NCI-H146 (cell line): ENCODE measurements around the gene NUP214.
"Not testable (repeated sequence)": the region's sequence is repeated elsewhere in the genome, so short reads cannot be mapped to it uniquely, and the experiment has no call there.

Source experiments
- DNase-seq: peaks from one replicate; lab custom pipeline; 2025; lab: John Stamatoyannopoulos, UW

NUP214 gene

GRCh38 chr9:131259916-131260597, 134.7 kb downstream of the NUP214 start:
- no peak for DNase-seq

- DNase-seq: no peak
Observed at GRCh38 chr9:131260751-131261452, 135.5 kb downstream of the NUP214 start.

- DNase-seq: no peak
Observed at GRCh38 chr9:131262327-131263032, 137.1 kb downstream of the NUP214 start.

GRCh38 chr9:131263033-131263343, 137.6 kb downstream of the NUP214 start:
- not testable (repeated sequence) for DNase-seq

- no peak for DNase-seq
Observed at GRCh38 chr9:131263701-131264100, 138.3 kb downstream of the NUP214 start.

GRCh38 chr9:131264231-131264630, 138.8 kb downstream of the NUP214 start:
- no peak for DNase-seq

GRCh38 chr9:131266266-131267229, 141.2 kb downstream of the NUP214 start:
- DNase-seq: no peak

- peak; percentile 16 for DNase-seq
Observed at GRCh38 chr9:131270171-131271015, 145.0 kb downstream of the NUP214 start.

- not testable (repeated sequence) for DNase-seq
Observed at GRCh38 chr9:131271016-131271273, 145.6 kb downstream of the NUP214 start.

GRCh38 chr9:131271506-131271931, 146.1 kb downstream of the NUP214 start:
- DNase-seq: no peak

- DNase-seq: no peak
Observed at GRCh38 chr9:131272212-131272611, 146.8 kb downstream of the NUP214 start.

GRCh38 chr9:131273146-131273855, 147.9 kb downstream of the NUP214 start:
- DNase-seq: no peak

- no peak for DNase-seq
Observed at GRCh38 chr9:131273856-131274673, 148.7 kb downstream of the NUP214 start.

- DNase-seq: no peak
Observed at GRCh38 chr9:131274674-131275331, 149.4 kb downstream of the NUP214 start.

- DNase-seq: no peak
Observed at GRCh38 chr9:131275332-131276093, 150.1 kb downstream of the NUP214 start.

GRCh38 chr9:131276094-131276888, 150.9 kb downstream of the NUP214 start, which contains the start of gene FAM78A:
Gene FAM78A (minus strand): TSS chr9:131276510. CDS start chr9:131276179, 331 bp downstream.
- DNase-seq: no peak

GRCh38 chr9:131276891-131277286, 151.5 kb downstream of the NUP214 start:
- DNase-seq: no peak
